Kidney capillary endothelial cell (primary cell): ENCODE results near the gene KRT74.

Source experiments
- DNase-seq: peaks from one replicate; pipeline ENCODE4 v3.0.0-alpha.2; 2018; ENCODE audit warnings: low spot score

Gene KRT74

DNA sequence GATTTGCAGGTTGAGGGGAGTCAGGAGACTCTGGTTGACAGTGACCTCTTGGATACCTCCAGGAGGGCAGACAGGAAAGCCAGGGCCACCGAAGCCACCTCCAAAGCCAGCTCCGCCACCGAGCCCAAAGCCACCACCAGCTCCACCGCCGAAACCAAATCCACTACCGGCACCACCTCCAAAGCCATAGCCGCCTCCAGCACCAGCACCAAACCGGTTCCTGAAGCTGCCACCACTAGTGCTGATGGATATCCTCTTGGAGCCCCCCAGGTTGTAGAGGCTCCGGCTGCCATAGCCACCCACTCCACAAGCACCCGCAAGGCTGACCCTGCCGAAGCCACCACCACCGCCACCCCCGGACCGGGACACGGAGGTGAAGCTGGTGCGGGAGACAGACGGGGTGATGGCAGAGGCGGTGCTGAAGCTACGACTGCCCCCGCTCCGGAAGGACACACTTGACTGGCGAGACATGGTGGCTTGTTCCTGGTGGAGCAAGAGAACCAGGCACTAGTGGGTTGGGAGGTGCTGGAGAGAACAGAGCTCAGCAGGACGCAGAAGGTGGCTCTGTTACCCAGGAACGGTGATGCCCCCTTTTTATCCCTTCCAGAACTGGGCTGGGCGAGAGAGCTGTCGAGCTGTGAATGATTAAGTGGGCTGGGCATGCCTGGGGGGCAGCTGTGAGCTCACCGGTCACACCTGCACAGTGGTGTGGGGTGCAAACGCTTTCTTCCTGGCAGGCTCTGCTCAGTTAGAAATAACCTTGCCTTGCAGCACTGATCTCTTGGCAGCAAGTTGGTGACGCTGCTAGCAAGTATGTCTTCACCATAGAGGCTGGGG, 53.6 kb downstream of the KRT74 start, which contains the start of gene KRT5:
Gene KRT5, minus strand, starts transcription at position 569 of the 837 bp plus-strand sequence. Its CDS starts 98 bp downstream, at position 471.
- DNase-seq: no peak

GRCh38 chr12:52519387-52519703, 54.3 kb downstream of the KRT74 start:
- no peak for DNase-seq

GRCh38 chr12:52518574-52519386, 54.9 kb downstream of the KRT74 start:
- no peak for DNase-seq

DNA sequence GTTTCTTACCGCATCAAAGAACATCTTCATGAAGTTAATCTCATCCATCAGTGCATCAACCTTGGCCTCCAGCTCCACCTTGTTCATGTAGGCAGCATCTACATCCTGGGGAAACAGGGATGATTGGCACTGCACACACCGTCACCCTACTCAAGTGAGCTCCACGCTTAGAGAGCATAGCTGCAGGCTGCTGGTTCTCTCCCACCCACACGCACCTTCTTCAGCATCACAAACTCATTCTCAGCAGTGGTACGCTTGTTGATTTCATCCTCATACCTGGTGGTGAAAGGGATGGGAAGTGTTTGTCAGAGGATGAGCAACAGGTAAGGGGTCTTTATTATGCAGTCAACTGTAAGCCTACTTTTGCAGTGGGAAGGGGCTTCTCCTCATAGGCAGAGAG, 55.8 kb downstream of the KRT74 start:
- no peak for DNase-seq

DNA sequence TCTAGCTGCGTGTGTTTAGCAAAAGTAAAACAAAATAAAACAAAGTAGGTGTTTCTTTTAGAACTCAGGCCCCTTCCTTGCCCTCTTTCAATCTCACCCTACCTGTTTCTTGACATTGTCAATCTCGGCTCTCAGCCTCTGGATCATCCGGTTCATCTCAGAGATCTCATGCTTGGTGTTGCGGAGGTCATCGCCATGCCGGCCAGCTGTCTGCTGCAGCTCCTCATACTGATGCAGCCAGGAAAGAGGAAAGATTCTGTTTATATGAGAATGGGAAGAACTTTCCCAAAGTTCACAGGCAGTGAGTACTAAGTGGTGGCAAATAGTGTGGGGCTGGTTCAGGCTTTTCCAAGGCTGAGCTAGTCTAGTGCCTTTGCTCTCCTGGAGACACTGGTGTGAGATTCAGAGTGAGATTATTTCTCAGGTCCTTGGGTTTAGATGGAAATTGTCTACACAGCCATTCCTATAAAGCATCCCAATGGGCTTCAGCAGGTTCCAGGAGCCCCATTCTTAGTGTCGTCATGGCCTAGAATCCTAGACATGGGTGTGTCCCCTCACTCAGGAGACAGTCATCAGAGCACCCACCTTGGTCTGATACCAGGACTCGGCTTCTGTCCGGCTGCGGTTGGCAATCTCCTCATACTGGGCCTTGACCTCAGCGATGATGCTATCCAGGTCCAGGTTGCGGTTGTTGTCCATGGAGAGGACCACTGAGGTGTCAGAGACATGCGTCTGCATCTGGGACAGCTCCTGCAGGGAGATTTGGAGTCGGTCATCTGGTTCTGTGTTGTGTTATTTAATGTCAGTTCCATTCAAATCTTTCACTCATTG, 56.4 kb downstream of the KRT74 start:
- no peak for DNase-seq

- no peak for DNase-seq
Measured at GRCh38 chr12:52515927-52516831, 57.5 kb downstream of the KRT74 start.
